Mucosa of gallbladder (tissue), 1 donor: Measurements from ENCODE around the gene LARGE1. TPM values are rescaled to one million over a fixed set of nuclear protein-coding genes. Genes with fewer than 3 reads are reported as not detected.

ENCODE experiments used
- DNase-seq: peaks from one replicate; pipeline ENCODE4 v3.0.0-alpha.2; 2020; ENCODE audit warnings: low spot score
- total RNA-seq: library from RNA; stranded (reverse); gene quantifications from one replicate; pipeline ENCODE4 v1.2.1, GENCODE V29; 2021
- donor health status: DM: no; HTN: no; CAD: no.

LARGE1 gene
- total RNA-seq, 1 donor from 2014 or later = 65.6 TPM

GRCh38 chr22:33776491-33776890, 143.8 kb downstream of the LARGE1 start:
- no peak for DNase-seq

- DNase-seq = no peak
Measured at GRCh38 chr22:33774781-33775180, 145.5 kb downstream of the LARGE1 start.

GRCh38 chr22:33772745-33773144, 147.5 kb downstream of the LARGE1 start:
- DNase-seq = no peak

- DNase-seq = no peak
Measured at GRCh38 chr22:33771136-33771535, 149.1 kb downstream of the LARGE1 start.

GRCh38 chr22:33770723-33771122, 149.6 kb downstream of the LARGE1 start:
- no peak for DNase-seq

GRCh38 chr22:33766091-33766490, 154.2 kb downstream of the LARGE1 start:
- DNase-seq = no peak

- no peak for DNase-seq
Measured at GRCh38 chr22:33758961-33759360, 161.3 kb downstream of the LARGE1 start.

GRCh38 chr22:33757802-33758483, 162.3 kb downstream of the LARGE1 start:
- no peak for DNase-seq

GRCh38 chr22:33757041-33757801, 163.1 kb downstream of the LARGE1 start:
- no peak for DNase-seq

- DNase-seq = no peak
Measured at GRCh38 chr22:33756508-33756949, 163.7 kb downstream of the LARGE1 start.

- DNase-seq = no peak
Measured at GRCh38 chr22:33748714-33749113, 171.6 kb downstream of the LARGE1 start.

GRCh38 chr22:33747576-33748180, 172.6 kb downstream of the LARGE1 start:
- peak; percentile 49 for DNase-seq

GRCh38 chr22:33747029-33747428, 173.2 kb downstream of the LARGE1 start:
- DNase-seq = peak; percentile 11

GRCh38 chr22:33746501-33746928, 173.8 kb downstream of the LARGE1 start:
- peak; percentile 63 for DNase-seq

- no peak for DNase-seq
Measured at GRCh38 chr22:33745501-33745900, 174.8 kb downstream of the LARGE1 start.

GRCh38 chr22:33743756-33744155, 176.5 kb downstream of the LARGE1 start:
- no peak for DNase-seq

- DNase-seq = no peak
Measured at GRCh38 chr22:33741025-33741424, 179.3 kb downstream of the LARGE1 start.

GRCh38 chr22:33739516-33739915, 180.8 kb downstream of the LARGE1 start:
- DNase-seq = no peak

GRCh38 chr22:33737662-33738061, 182.6 kb downstream of the LARGE1 start:
- no peak for DNase-seq

- no peak for DNase-seq
Measured at GRCh38 chr22:33735978-33736377, 184.3 kb downstream of the LARGE1 start.

GRCh38 chr22:33728847-33729246, 191.4 kb downstream of the LARGE1 start:
- DNase-seq = no peak

- peak; percentile 10 for DNase-seq
Measured at GRCh38 chr22:33726294-33726734, 194.0 kb downstream of the LARGE1 start.

GRCh38 chr22:33723915-33724314, 196.4 kb downstream of the LARGE1 start:
- DNase-seq = no peak
